ENCODE measurements around the gene KCNJ11. TPM values are rescaled to one million over a fixed set of nuclear protein-coding genes. Genes with fewer than 3 reads are reported as not detected.

Gene KCNJ11
- total RNA-seq, 1 donor from 2014 or later = not detected

- Mint-ChIP-seq H3K36me3 (ENCODE audit: low read depth) (peaks cover 46% of the 10 kb centered on the region), H3K9me3 (ENCODE audit: low read depth) (peaks cover 33% of the 10 kb centered on the region), H3K4me1 (ENCODE audit: low read depth) (no peaks in the 10 kb centered on the region), H3K27ac (ENCODE audit: unreplicated experiment) (no peak overlapping the region), H3K27me3 (ENCODE audit: low read depth) (no peaks in the 10 kb centered on the region), H3K4me3 (ENCODE audit: unreplicated experiment) (no peak overlapping the region)
- TF ChIP-seq CTCF (IDR thresholded peaks at IDR 0.05) = no peak
- no peak for DNase-seq (ENCODE audit: low spot score)
These were observed 22.0 kb downstream of the KCNJ11 start for GRCh38 chr11:17366495-17366894.

- H3K27me3 Mint-ChIP-seq (ENCODE audit: low read depth) = no peaks in the 10 kb centered on the region
- peaks cover 12% of the 10 kb centered on the region for H3K36me3 Mint-ChIP-seq (ENCODE audit: low read depth)
- H3K4me1 Mint-ChIP-seq (ENCODE audit: low read depth) = peaks cover 29% of the 10 kb centered on the region
- H3K9me3 Mint-ChIP-seq (ENCODE audit: low read depth) = peaks cover 5% of the 10 kb centered on the region
- DNase-seq (ENCODE audit: low spot score) = no peak
- peak; percentile 86 for TF ChIP-seq CTCF (IDR thresholded peaks at IDR 0.05)
- peak overlapping the region; percentile 90 for H3K4me3 Mint-ChIP-seq (ENCODE audit: unreplicated experiment)
- peak overlapping the region; percentile 85 for H3K27ac Mint-ChIP-seq (ENCODE audit: unreplicated experiment)
These were observed 33.9 kb downstream of the KCNJ11 start for GRCh38 chr11:17354601-17354991.

GRCh38 chr11:17353821-17354600 is 34.4 kb downstream of the KCNJ11 start:
- Mint-ChIP-seq H3K4me1 (ENCODE audit: low read depth) (peaks cover 29% of the 10 kb centered on the region), H3K27ac (ENCODE audit: unreplicated experiment) (peak overlapping the region; percentile 96), H3K36me3 (ENCODE audit: low read depth) (peaks cover 9% of the 10 kb centered on the region), H3K9me3 (ENCODE audit: low read depth) (peaks cover under 1% of the 10 kb centered on the region), H3K27me3 (ENCODE audit: low read depth) (no peaks in the 10 kb centered on the region), H3K4me3 (ENCODE audit: unreplicated experiment) (peak overlapping the region; percentile 90)
- TF ChIP-seq CTCF (IDR thresholded peaks at IDR 0.05) = no peak
- no peak for DNase-seq (ENCODE audit: low spot score)

GRCh38 chr11:17352950-17353820 is 35.3 kb downstream of the KCNJ11 start:
- Mint-ChIP-seq H3K27ac (ENCODE audit: unreplicated experiment) (peak overlapping the region; percentile 96), H3K9me3 (ENCODE audit: low read depth) (no peaks in the 10 kb centered on the region), H3K4me3 (ENCODE audit: unreplicated experiment) (peak overlapping the region; percentile 90), H3K4me1 (ENCODE audit: low read depth) (peaks cover 29% of the 10 kb centered on the region), H3K36me3 (ENCODE audit: low read depth) (peaks cover 5% of the 10 kb centered on the region), H3K27me3 (ENCODE audit: low read depth) (no peaks in the 10 kb centered on the region)
- peak; percentile 88 for DNase-seq (ENCODE audit: low spot score)
- TF ChIP-seq CTCF (IDR thresholded peaks at IDR 0.05) = no peak

- Mint-ChIP-seq H3K27ac (ENCODE audit: unreplicated experiment) (peak within 1 kb of the TSS; percentile 96), H3K4me3 (ENCODE audit: unreplicated experiment) (peak within 1 kb of the TSS; percentile 90), H3K9me3 (ENCODE audit: low read depth) (no peaks in the 10 kb centered on the region), H3K36me3 (ENCODE audit: low read depth) (peaks cover 1% of the 10 kb centered on the region), H3K27me3 (ENCODE audit: low read depth) (no peaks in the 10 kb centered on the region), H3K4me1 (ENCODE audit: low read depth) (peaks cover 29% of the 10 kb centered on the region)
- TF ChIP-seq CTCF (IDR thresholded peaks at IDR 0.05) = peak; percentile 37
- no peak for DNase-seq (ENCODE audit: low spot score)
These were observed 36.8 kb downstream of the KCNJ11 start, which contains the start of gene NCR3LG1 for GRCh38 chr11:17351510-17352176. NCR3LG1 (plus strand) TSS chr11:17351800; CDS start chr11:17351970, 170 bp downstream.

Measured in chondrocyte (in vitro differentiated cells).